LNCaP clone FGC (cell line): ENCODE measurements around the gene NLRP5.
"Not testable (repeated sequence)": the region's sequence is repeated elsewhere in the genome, so short reads cannot be mapped to it uniquely, and the experiment has no call there.

Experiments used
- DNase-seq: peaks from one replicate; pipeline ENCODE4 v3.0.0-alpha.2; 2011; ENCODE audit warnings: low read depth
- H3K4me3 ChIP-seq: 2 replicates; pipeline ENCODE4 v1.5.1; 2011; ENCODE audit warnings: mild to moderate bottlenecking, low read depth, low read length, control low read depth
- CTCF ChIP-seq: IDR thresholded peaks from 2 replicates; pipeline ENCODE4 v1.5.1; 2012; ENCODE audit warnings: mild to moderate bottlenecking; ENCODE audit not compliant: control insufficient read depth, insufficient read depth; ENCODE audit errors: extremely low read depth

The NLRP5 gene

GRCh38 chr19:56105090-56105701 lies 118.6 kb downstream of the NLRP5 start:
- H3K4me3 ChIP-seq, result peak overlapping the region; percentile 34
- TF ChIP-seq CTCF, result peak; percentile 90
- DNase-seq, result peak; percentile 93

GRCh38 chr19:56105831-56106396 lies 119.3 kb downstream of the NLRP5 start:
- H3K4me3 ChIP-seq, DNase-seq: not testable (repeated sequence)

- H3K4me3 ChIP-seq, result no peak overlapping the region
- no peak for TF ChIP-seq CTCF
- no peak for DNase-seq
Observed at GRCh38 chr19:56106397-56106849, 119.8 kb downstream of the NLRP5 start.

- TF ChIP-seq CTCF, result no peak
- no peak for DNase-seq
- H3K4me3 ChIP-seq, result no peak overlapping the region
Observed at GRCh38 chr19:56106993-56107392, 120.4 kb downstream of the NLRP5 start.

GRCh38 chr19:56107626-56108351 lies 121.2 kb downstream of the NLRP5 start:
- DNase-seq, result no peak
- no peak for TF ChIP-seq CTCF
- H3K4me3 ChIP-seq, result no peak overlapping the region

GRCh38 chr19:56108447-56109195 lies 122.0 kb downstream of the NLRP5 start:
- H3K4me3 ChIP-seq, result no peak overlapping the region
- no peak for TF ChIP-seq CTCF
- no peak for DNase-seq

- no peak for TF ChIP-seq CTCF
- H3K4me3 ChIP-seq, result no peak overlapping the region
- DNase-seq, result no peak
Observed at GRCh38 chr19:56109226-56109625, 122.7 kb downstream of the NLRP5 start.
